ENCODE data around the gene RELN.

GRCh38 chr7:103715376-103716120 is 273.9 kb downstream of the RELN start:
- TF ChIP-seq CTCF (tag by site-specific recombination; IDR thresholded peaks at IDR 0.05) = no peak
- TF ChIP-seq ZNF324 (tag by site-specific recombination; IDR thresholded peaks at IDR 0.05) = no peak
- TF ChIP-seq ZNF704 (tag by site-specific recombination; IDR thresholded peaks at IDR 0.05) = no peak
- no peak for TF ChIP-seq ZNF501 (tag by site-specific recombination; IDR thresholded peaks at IDR 0.05)
- no peak for TF ChIP-seq ZBTB20 (tag by site-specific recombination; IDR thresholded peaks at IDR 0.05)
- TF ChIP-seq, protein P1, sequence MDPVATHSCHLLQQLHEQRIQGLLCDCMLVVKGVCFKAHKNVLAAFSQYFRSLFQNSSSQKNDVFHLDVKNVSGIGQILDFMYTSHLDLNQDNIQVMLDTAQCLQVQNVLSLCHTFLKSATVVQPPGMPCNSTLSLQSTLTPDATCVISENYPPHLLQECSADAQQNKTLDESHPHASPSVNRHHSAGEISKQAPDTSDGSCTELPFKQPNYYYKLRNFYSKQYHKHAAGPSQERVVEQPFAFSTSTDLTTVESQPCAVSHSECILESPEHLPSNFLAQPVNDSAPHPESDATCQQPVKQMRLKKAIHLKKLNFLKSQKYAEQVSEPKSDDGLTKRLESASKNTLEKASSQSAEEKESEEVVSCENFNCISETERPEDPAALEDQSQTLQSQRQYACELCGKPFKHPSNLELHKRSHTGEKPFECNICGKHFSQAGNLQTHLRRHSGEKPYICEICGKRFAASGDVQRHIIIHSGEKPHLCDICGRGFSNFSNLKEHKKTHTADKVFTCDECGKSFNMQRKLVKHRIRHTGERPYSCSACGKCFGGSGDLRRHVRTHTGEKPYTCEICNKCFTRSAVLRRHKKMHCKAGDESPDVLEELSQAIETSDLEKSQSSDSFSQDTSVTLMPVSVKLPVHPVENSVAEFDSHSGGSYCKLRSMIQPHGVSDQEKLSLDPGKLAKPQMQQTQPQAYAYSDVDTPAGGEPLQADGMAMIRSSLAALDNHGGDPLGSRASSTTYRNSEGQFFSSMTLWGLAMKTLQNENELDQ (tag by site-specific recombination; IDR thresholded peaks at IDR 0.05; ENCODE audit: low read depth) = no peak
- no peak for TF ChIP-seq ZXDB (tag by site-specific recombination; IDR thresholded peaks at IDR 0.05)
- no peak for TF ChIP-seq KLF7 (tag by site-specific recombination; IDR thresholded peaks at IDR 0.05; ENCODE audit: borderline replicate concordance)
- no peak for TF ChIP-seq YY1 (tag by site-specific recombination; IDR thresholded peaks at IDR 0.05)
- no peak for TF ChIP-seq ZNF530 (tag by site-specific recombination; IDR thresholded peaks at IDR 0.05; ENCODE audit: low read depth)
- no peak for TF ChIP-seq PRDM4 (tag by site-specific recombination; IDR thresholded peaks at IDR 0.05)
- TF ChIP-seq ZNF473 (tag by site-specific recombination; IDR thresholded peaks at IDR 0.05) = no peak
- no peak for TF ChIP-seq ZNF792 (tag by site-specific recombination; IDR thresholded peaks at IDR 0.05)

Data from HEK293 (cell line).